Measurements from ENCODE around the gene SIGLEC6.

The SIGLEC6 gene

GRCh38 chr19:51513968-51514367 lies 17.5 kb downstream of the SIGLEC6 start:
- TF ChIP-seq CTCF (IDR thresholded peaks at IDR 0.05; ENCODE audit: low read depth, low read length): no peak
- DNase-seq (ENCODE audit: low read depth in 2 of 2): no peak
- no peak overlapping the region for H3K4me3 ChIP-seq (replicated peaks in 1 of 2; ENCODE audit: low read depth in 2 of 2, low read length in 2 of 2)

- no peak overlapping the region for H3K4me3 ChIP-seq (replicated peaks in 1 of 2; ENCODE audit: low read depth in 2 of 2, low read length in 2 of 2)
- peak; percentile 30 for TF ChIP-seq CTCF (IDR thresholded peaks at IDR 0.05; ENCODE audit: low read depth, low read length)
- peak; percentile 7 to 17 for DNase-seq (ENCODE audit: low read depth in 2 of 2)
Measured at GRCh38 chr19:51511353-51511752, 20.1 kb downstream of the SIGLEC6 start.

GRCh38 chr19:51509823-51510660 lies 21.4 kb downstream of the SIGLEC6 start:
- no peak overlapping the region for H3K4me3 ChIP-seq (replicated peaks in 1 of 2; ENCODE audit: low read depth in 2 of 2, low read length in 2 of 2)
- DNase-seq (ENCODE audit: low read depth in 2 of 2): no peak
- no peak for TF ChIP-seq CTCF (IDR thresholded peaks at IDR 0.05; ENCODE audit: low read depth, low read length)

GRCh38 chr19:51508059-51508733 lies 23.3 kb downstream of the SIGLEC6 start:
- DNase-seq (ENCODE audit: low read depth in 2 of 2): no peak
- TF ChIP-seq CTCF (IDR thresholded peaks at IDR 0.05; ENCODE audit: low read depth, low read length): no peak
- H3K4me3 ChIP-seq (replicated peaks in 1 of 2; ENCODE audit: low read depth in 2 of 2, low read length in 2 of 2): no peak overlapping the region

- H3K4me3 ChIP-seq (replicated peaks in 1 of 2; ENCODE audit: low read depth in 2 of 2, low read length in 2 of 2): no peak overlapping the region
- TF ChIP-seq CTCF (IDR thresholded peaks at IDR 0.05; ENCODE audit: low read depth, low read length): no peak
- no peak for DNase-seq (ENCODE audit: low read depth in 2 of 2)
Measured at GRCh38 chr19:51507640-51508058, 23.8 kb downstream of the SIGLEC6 start.

GRCh38 chr19:51507192-51507591 lies 24.3 kb downstream of the SIGLEC6 start:
- DNase-seq (ENCODE audit: low read depth in 2 of 2): no peak
- TF ChIP-seq CTCF (IDR thresholded peaks at IDR 0.05; ENCODE audit: low read depth, low read length): no peak
- no peak overlapping the region for H3K4me3 ChIP-seq (replicated peaks in 1 of 2; ENCODE audit: low read depth in 2 of 2, low read length in 2 of 2)

Measured in cardiac fibroblast (primary cell).